Stomach (tissue), 9 donors: ENCODE measurements around the gene NUP98. TPM values are rescaled to one million over a fixed set of nuclear protein-coding genes. Genes with fewer than 3 reads are reported as not detected.

Experiments
- DNase-seq, 2 donors: peaks; one replicate each; pipeline versions ENCODE4 v3.0.0 to v3.0.0-alpha.2; 2013 to 2019
- H3K27ac ChIP-seq, 5 donors: fragments of 200-600 bp in 4 of 5; sonication (generic) in 4 of 5; one replicate each; pipeline ENCODE4 v1.5.1; 2013 to 2019; ENCODE audit warnings: mild to moderate bottlenecking in 1 of 5, moderate library complexity in 1 of 5
- H3K27me3 ChIP-seq, 3 donors: fragments of 200-600 bp; sonication (generic); one replicate each; pipeline ENCODE4 v1.5.1; 2017 to 2019; ENCODE audit warnings: mixed run types in 1 of 3
- H3K36me3 ChIP-seq, 4 donors: fragments of 200-600 bp; sonication (generic); 1 replicate in 3 of 4; 2 replicates in 1 of 4; pipeline ENCODE4 v1.5.1; 2016 to 2019
- H3K4me1 ChIP-seq, 4 donors: fragments of 200-600 bp; sonication (generic); one replicate each; pipeline ENCODE4 v1.5.1; 2016 to 2019
- H3K4me3 ChIP-seq, 4 donors: fragments of 200-600 bp; sonication (generic) in 3 of 4; one replicate each; pipeline ENCODE4 v1.5.1; 2016 to 2019; ENCODE audit warnings: mild to moderate bottlenecking in 1 of 4
- H3K9me3 ChIP-seq, 4 donors: fragments of 200-600 bp; sonication (generic); one replicate each; pipeline ENCODE4 v1.5.1; 2016 to 2019
- CTCF ChIP-seq, 7 experiments: fragments of 450-650 bp in 4 of 7; fragments of 200-600 bp in 3 of 7; sonication (generic) in 3 of 7; IDR thresholded peaks; one replicate each; pipeline ENCODE4 v1.5.1; 2016 to 2019; ENCODE audit warnings: antibody characterized with exemption in 7 of 7, control low read depth in 2 of 7, mild to moderate bottlenecking in 1 of 7
- EP300 ChIP-seq: sonication (generic); formaldehyde crosslinking; IDR thresholded peaks from one replicate; pipeline ENCODE4 v1.6.1; 2017; ENCODE audit warnings: antibody characterized with exemption
- POLR2A ChIP-seq, 4 donors: fragments of 450-650 bp; IDR thresholded peaks; one replicate each; pipeline ENCODE4 v1.6.1; 2016; ENCODE audit warnings: antibody characterized with exemption in 4 of 4, control low read depth in 2 of 4, mild to moderate bottlenecking in 1 of 4, moderate library complexity in 1 of 4
- POLR2AphosphoS5 ChIP-seq, 3 donors: sonication (generic); formaldehyde crosslinking; IDR thresholded peaks; one replicate each; pipeline ENCODE4 v1.6.1; 2016; ENCODE audit warnings: antibody characterized with exemption in 3 of 3
- WGBS, 5 donors: extraction: QIAGEN DNeasy Blood & Tissue Kit in 3 of 5; methylation state at CpG; one replicate each; pipeline versions ENCODE4 v1.1.5 to v1.1.7; 2013 to 2018; 5-methylcytosine and 5-hydroxymethylcytosine counted together
- intact Hi-C: fragments of 100-400 bp; cut with DNase I; formaldehyde crosslinking; loops from one replicate; pipeline ENCODE4 v1.15.1; 2023; ENCODE audit warnings: low total_unique reads
- polyA plus RNA-seq, 3 donors: library from polyadenylated mRNA; stranded (reverse); fragments of 200-250 nt; gene quantifications; one replicate each; pipeline ENCODE4 v1.2.3, GENCODE V29; 2013
- total RNA-seq, 5 donors: library from RNA; depleted of rRNA; stranded (reverse); fragments of >200 nt; gene quantifications; one replicate each; pipeline versions ENCODE4 v1.1.0 to v1.2.3, GENCODE V29; 2014 to 2016
- donor health status: healthy with polysubstance abuse.
- donor health status: Bipolar disorder and iron deficiency.
- donor health status: healthy.

Gene NUP98
- total and polyA plus RNA-seq, 8 donors = 16.2 to 132 (median 54.9) TPM

GRCh38 chr11:3802011-3802790 is 4.8 kb upstream of the NUP98 start:
- peaks cover 5 to 9% (median 9%) of the 10 kb centered on the region in 4 donors for H3K4me1 ChIP-seq
- H3K27me3 ChIP-seq = no peaks in the 10 kb centered on the region
- no peak overlapping the region for H3K4me3 ChIP-seq
- WGBS, 5 donors = 63 to 81% (median 71%) methylated on average over 4 of the region's 4 CpGs
- no peak overlapping the region for H3K27ac ChIP-seq
- intact Hi-C loops = no loop called here
- DNase-seq = no peak
- H3K36me3 ChIP-seq = no peaks in the 10 kb centered on the region
- TF ChIP-seq POLR2AphosphoS5 (IDR thresholded peaks at IDR 0.05) (no peak), POLR2A (IDR thresholded peaks at IDR 0.05) (no peak), CTCF (IDR thresholded peaks at IDR 0.05) (no peak), EP300 (no peak)
- H3K9me3 ChIP-seq = no peaks in the 10 kb centered on the region

- H3K27me3 ChIP-seq = no peaks in the 10 kb centered on the region
- H3K4me1 ChIP-seq = peaks cover 15 to 29% (median 26%) of the 10 kb centered on the region in 4 donors
- no peaks in the 10 kb centered on the region for H3K9me3 ChIP-seq
- H3K27ac ChIP-seq = no peak overlapping the region
- H3K36me3 ChIP-seq = no peaks in the 10 kb centered on the region
- WGBS, 5 donors = 74 to 91% (median 86%) methylated on average over 4 to 5 of the region's 5 CpGs
- DNase-seq = no peak
- no peak overlapping the region for H3K4me3 ChIP-seq
- intact Hi-C loops = no loop called here
- TF ChIP-seq POLR2A (IDR thresholded peaks at IDR 0.05) (no peak), EP300 (no peak), CTCF (IDR thresholded peaks at IDR 0.05) (no peak), POLR2AphosphoS5 (IDR thresholded peaks at IDR 0.05) (no peak)
These were observed 2.5 kb upstream of the NUP98 start for GRCh38 chr11:3799873-3800272.

DNA sequence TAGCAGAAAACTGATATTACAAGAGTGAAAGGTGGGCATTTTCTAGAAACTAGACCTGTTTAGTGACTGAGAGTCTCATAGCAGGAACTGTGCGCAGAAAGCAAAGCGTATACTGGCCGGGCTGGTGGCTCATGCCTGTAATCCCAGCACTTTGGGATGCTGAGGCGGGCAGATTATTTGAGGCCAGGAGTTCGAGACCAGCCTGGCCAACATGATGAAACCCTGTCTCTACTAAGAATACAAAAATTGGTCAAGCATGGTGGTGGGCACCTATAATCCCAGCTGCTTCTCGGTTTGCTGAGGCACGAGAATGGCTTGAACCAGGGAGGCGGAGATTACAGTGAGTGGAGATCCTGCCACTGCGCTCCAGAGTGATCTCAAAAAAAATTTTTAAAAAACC is 1.8 kb upstream of the NUP98 start:
- no peak overlapping the region for H3K4me3 ChIP-seq
- intact Hi-C loops = no loop called here
- DNase-seq = no peak
- no peaks in the 10 kb centered on the region for H3K9me3 ChIP-seq
- peak overlapping the region in 2 of 5 donors; percentile 97 to 98 for H3K27ac ChIP-seq
- H3K36me3 ChIP-seq = peaks cover 0 to 7% (median 3%) of the 10 kb centered on the region in 4 donors
- 90 to 97% (median 94%) methylated on average over 9 of the region's 9 CpGs for WGBS, 5 donors
- peaks cover 15 to 36% (median 30%) of the 10 kb centered on the region in 4 donors for H3K4me1 ChIP-seq
- H3K27me3 ChIP-seq = no peaks in the 10 kb centered on the region
- TF ChIP-seq EP300 (no peak), POLR2AphosphoS5 (IDR thresholded peaks at IDR 0.05) (no peak), POLR2A (IDR thresholded peaks at IDR 0.05) (no peak), CTCF (IDR thresholded peaks at IDR 0.05) (no peak)

- intact Hi-C loops = no loop called here
- Histone ChIP-seq H3K4me3 (peak overlapping the region; percentile 76 to 85 (median 82)), H3K4me1 (peaks cover 15 to 44% (median 33%) of the 10 kb centered on the region in 4 donors), H3K27me3 (no peaks in the 10 kb centered on the region), H3K9me3 (no peaks in the 10 kb centered on the region), H3K27ac (peak overlapping the region; percentile 93 to 98 (median 97)), H3K36me3 (peaks cover 16 to 30% (median 25%) of the 10 kb centered on the region in 4 donors)
- WGBS, 5 donors = 0 to 2% (median 1%) methylated on average over 14 to 26 of the region's 26 CpGs
- DNase-seq = no peak
- TF ChIP-seq EP300 (no peak), POLR2AphosphoS5 (IDR thresholded peaks at IDR 0.05) (no peak), CTCF (IDR thresholded peaks at IDR 0.05) (no peak), POLR2A (IDR thresholded peaks at IDR 0.05) (no peak)
These were observed 489 bp downstream of the NUP98 start for GRCh38 chr11:3796801-3797328.
